BLaER1 treated with 17β-estradiol and CSF1 and Interleukin-3, amounts not matched to agents 10 nM and 100 nM (cell line): Measurements from ENCODE around the gene MRPS23.

Source experiments
- H3K27ac ChIP-seq, 11 experiments: shearing (Covaris generic); formaldehyde crosslinking; 2 replicates each; pipeline ENCODE4 v1.8.1; 2022
- H3K27me3 ChIP-seq, 11 experiments: shearing (Covaris generic); formaldehyde crosslinking; 2 replicates each; pipeline ENCODE4 v1.8.1; 2022
- H3K36me3 ChIP-seq, 11 experiments: shearing (Covaris generic); formaldehyde crosslinking; 2 replicates each; pipeline ENCODE4 v1.8.1; 2022
- H3K4me1 ChIP-seq, 10 experiments: shearing (Covaris generic); formaldehyde crosslinking; 2 replicates each; pipeline ENCODE4 v1.8.1; 2022
- H3K4me2 ChIP-seq, 11 experiments: shearing (Covaris generic); formaldehyde crosslinking; 2 replicates each; pipeline ENCODE4 v1.8.1; 2022
- H3K4me3 ChIP-seq, 10 experiments: shearing (Covaris generic); formaldehyde crosslinking; 2 replicates each; pipeline ENCODE4 v1.8.1; 2022
- H3K9ac ChIP-seq, 11 experiments: shearing (Covaris generic); formaldehyde crosslinking; 2 replicates each; pipeline ENCODE4 v1.8.1; 2022
- H3K9me3 ChIP-seq, 11 experiments: shearing (Covaris generic); formaldehyde crosslinking; replicated peaks in 1 of 11; 2 replicates each; pipeline ENCODE4 v1.8.1; 2022
- H4K20me1 ChIP-seq, 11 experiments: shearing (Covaris generic); formaldehyde crosslinking; 2 replicates each; pipeline ENCODE4 v1.8.1; 2022
- Cebpa-rat ChIP-seq, 11 experiments: shearing (Covaris generic); IDR thresholded peaks; 2 replicates each; pipeline ENCODE4 v1.8.1; 2022

Gene MRPS23

GRCh38 chr17:57842280-57842679 lies 7.6 kb downstream of the MRPS23 start:
- Histone ChIP-seq H3K9me3 (no peaks in the 10 kb centered on the region), H3K4me3 (no peak overlapping the region), H3K36me3 (peaks cover 77 to 94% (median 89%) of the 10 kb centered on the region in 11 experiments), H3K27ac (no peak overlapping the region), H3K27me3 (no peaks in the 10 kb centered on the region), H3K4me2 (no peak overlapping the region), H4K20me1 (peaks cover 0 to 40% (median 27%) of the 10 kb centered on the region in 11 experiments; a peak in 14 of 22 replicates), H3K9ac (no peak overlapping the region), H3K4me1 (peaks cover 0 to 5% (median 0%) of the 10 kb centered on the region in 10 experiments; a peak in 1 of 20 replicates)
- no peak for TF ChIP-seq Cebpa-rat (IDR thresholded peaks at IDR 0.05)

DNA sequence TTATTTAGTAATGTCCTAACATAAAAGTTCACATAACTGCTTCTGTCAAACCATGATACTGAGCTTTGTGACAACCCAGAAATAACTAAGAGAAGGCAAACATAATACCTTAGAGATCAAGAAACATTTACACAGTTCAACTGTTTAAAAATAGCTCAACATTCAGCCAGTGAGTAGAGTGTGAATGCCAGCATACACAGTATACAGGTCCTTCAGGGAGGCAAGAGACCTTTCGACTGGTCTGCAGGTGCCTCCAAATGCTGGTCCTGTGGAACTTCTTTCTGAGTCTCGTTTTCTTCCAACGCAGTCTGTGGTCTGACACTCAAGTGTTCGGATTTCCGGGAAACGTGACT lies 10.3 kb downstream of the MRPS23 start:
- Histone ChIP-seq H3K36me3 (peaks cover 64 to 83% (median 75%) of the 10 kb centered on the region in 11 experiments), H3K27me3 (no peaks in the 10 kb centered on the region), H3K27ac (no peak overlapping the region), H3K9me3 (no peaks in the 10 kb centered on the region), H3K4me3 (no peak overlapping the region), H3K4me2 (no peak overlapping the region), H4K20me1 (peaks cover 0 to 33% (median 24%) of the 10 kb centered on the region in 11 experiments; a peak in 14 of 22 replicates), H3K4me1 (peaks cover 0 to 7% (median 3%) of the 10 kb centered on the region in 10 experiments; a peak in 13 of 20 replicates), H3K9ac (no peak overlapping the region)
- no peak for TF ChIP-seq Cebpa-rat (IDR thresholded peaks at IDR 0.05)

- Histone ChIP-seq H3K27me3 (no peaks in the 10 kb centered on the region), H3K27ac (no peak overlapping the region), H3K9me3 (no peaks in the 10 kb centered on the region), H3K4me2 (no peak overlapping the region), H3K9ac (no peak overlapping the region), H3K4me3 (no peak overlapping the region), H3K4me1 (peaks cover 0 to 12% (median 8%) of the 10 kb centered on the region in 10 experiments; a peak in 17 of 20 replicates), H4K20me1 (peaks cover 0 to 33% (median 25%) of the 10 kb centered on the region in 11 experiments; a peak in 14 of 22 replicates), H3K36me3 (peaks cover 61 to 78% (median 70%) of the 10 kb centered on the region in 11 experiments)
- no peak for TF ChIP-seq Cebpa-rat (IDR thresholded peaks at IDR 0.05)
These were observed 10.8 kb downstream of the MRPS23 start for GRCh38 chr17:57838857-57839570.

DNA sequence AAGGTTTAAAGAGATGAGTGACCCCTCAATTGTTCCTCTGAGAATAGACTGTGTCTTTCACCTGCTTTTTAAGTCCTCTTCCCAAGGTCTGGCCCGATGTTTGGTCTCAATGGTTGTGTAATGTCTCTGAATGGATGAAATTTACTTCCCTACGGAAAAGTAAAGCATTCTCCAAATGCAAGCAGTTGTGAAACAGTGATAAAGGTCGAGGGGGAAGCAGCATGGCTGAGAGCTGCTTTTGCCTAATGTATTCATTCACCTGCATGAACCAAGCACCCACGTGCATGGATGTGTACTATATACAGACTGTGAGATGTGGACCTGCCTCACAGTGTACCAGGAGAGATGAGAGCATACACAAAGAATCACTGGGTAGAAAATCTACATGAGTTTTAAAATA lies 11.4 kb downstream of the MRPS23 start:
- H3K4me3 ChIP-seq: no peak overlapping the region
- peaks cover 0 to 18% (median 14%) of the 10 kb centered on the region in 10 experiments; a peak in 18 of 20 replicates for H3K4me1 ChIP-seq
- H3K9ac ChIP-seq: no peak overlapping the region
- no peak for TF ChIP-seq Cebpa-rat (IDR thresholded peaks at IDR 0.05)
- H3K27me3 ChIP-seq: no peaks in the 10 kb centered on the region
- H3K4me2 ChIP-seq: no peak overlapping the region
- H3K27ac ChIP-seq: no peak overlapping the region
- H3K36me3 ChIP-seq: peaks cover 58 to 74% (median 65%) of the 10 kb centered on the region in 11 experiments
- no peaks in the 10 kb centered on the region for H3K9me3 ChIP-seq
- H4K20me1 ChIP-seq: peaks cover 0 to 33% (median 22%) of the 10 kb centered on the region in 11 experiments; a peak in 14 of 22 replicates

DNA sequence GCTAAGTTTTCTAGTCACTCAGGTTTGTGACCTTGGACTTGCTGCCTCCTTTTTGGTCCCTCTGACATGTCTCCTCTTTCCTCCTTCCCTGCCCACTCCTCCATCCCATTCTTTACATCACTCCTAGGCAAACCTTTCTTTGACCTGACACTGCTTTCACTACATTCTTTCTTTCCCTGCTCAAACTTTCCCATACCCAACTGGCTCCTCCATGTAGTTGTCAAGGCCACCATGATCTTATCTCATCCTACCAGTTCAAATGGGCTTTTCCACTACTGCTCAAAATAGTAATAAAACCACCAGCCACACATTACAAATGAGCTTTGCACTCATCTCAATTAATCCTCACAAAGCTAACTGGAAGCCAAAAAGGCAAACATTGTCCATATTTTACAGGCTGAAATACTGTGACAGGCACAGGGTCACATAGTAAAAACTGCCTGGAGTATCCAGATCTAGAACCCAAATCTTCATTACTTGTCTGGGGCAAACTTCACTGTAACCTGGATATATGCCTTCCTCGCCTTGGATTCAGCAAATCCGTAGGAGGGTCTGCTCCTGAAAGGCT lies 14.4 kb downstream of the MRPS23 start:
- H3K4me2 ChIP-seq: no peak overlapping the region
- H4K20me1 ChIP-seq: peaks cover 0 to 15% (median 0%) of the 10 kb centered on the region in 11 experiments; a peak in 4 of 22 replicates
- no peak overlapping the region for H3K9ac ChIP-seq
- H3K27ac ChIP-seq: peak overlapping the region in 2 of 11 experiments; percentile 92 to 93; a peak in 2 of 22 replicates
- H3K9me3 ChIP-seq: no peaks in the 10 kb centered on the region
- H3K4me3 ChIP-seq: no peak overlapping the region
- H3K27me3 ChIP-seq: no peaks in the 10 kb centered on the region
- H3K4me1 ChIP-seq: peaks cover 17 to 46% (median 40%) of the 10 kb centered on the region in 10 experiments
- TF ChIP-seq Cebpa-rat (IDR thresholded peaks at IDR 0.05): no peak
- H3K36me3 ChIP-seq: peaks cover 36 to 44% (median 38%) of the 10 kb centered on the region in 11 experiments

DNA sequence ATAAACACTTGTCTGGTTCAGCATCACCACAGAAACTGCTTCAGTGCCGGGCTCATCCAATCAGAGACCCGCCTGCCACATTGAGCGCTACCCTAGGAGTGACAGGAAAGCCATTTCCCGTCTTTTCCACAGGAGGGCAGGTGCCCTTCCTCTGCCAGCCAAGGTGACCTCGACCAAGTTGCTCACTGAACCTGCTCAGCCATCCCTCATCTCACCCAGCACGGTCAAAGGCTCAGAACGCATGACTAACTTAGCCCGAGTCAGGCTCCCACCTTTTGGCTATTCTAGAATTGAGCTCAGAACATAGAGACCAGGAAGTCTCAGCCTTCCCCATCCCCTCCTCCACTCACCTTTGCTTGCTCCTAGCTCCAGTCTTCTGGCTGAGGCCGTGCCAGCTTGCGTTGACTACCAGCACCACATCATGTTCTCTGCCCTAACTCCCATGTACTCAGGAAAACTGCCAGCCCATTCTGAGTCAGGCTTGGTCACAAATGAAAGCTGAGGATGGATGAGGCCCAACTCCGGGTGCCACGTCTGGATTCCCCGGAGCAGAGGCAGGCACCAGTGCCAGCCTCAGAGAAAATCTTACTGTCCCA lies 15.6 kb downstream of the MRPS23 start:
- H3K27ac ChIP-seq: peak overlapping the region in 7 of 11 experiments; percentile 80 to 93 (median 87); a peak in 13 of 22 replicates
- peaks cover 0 to 15% (median 0%) of the 10 kb centered on the region in 11 experiments; a peak in 4 of 22 replicates for H4K20me1 ChIP-seq
- no peaks in the 10 kb centered on the region for H3K27me3 ChIP-seq
- no peak for TF ChIP-seq Cebpa-rat (IDR thresholded peaks at IDR 0.05)
- H3K4me1 ChIP-seq: peaks cover 17 to 47% (median 41%) of the 10 kb centered on the region in 10 experiments
- H3K36me3 ChIP-seq: peaks cover 24 to 32% (median 26%) of the 10 kb centered on the region in 11 experiments
- H3K4me3 ChIP-seq: no peak overlapping the region
- H3K9ac ChIP-seq: peak overlapping the region in 8 of 11 experiments; percentile 66 to 84 (median 77); a peak in 9 of 22 replicates
- H3K9me3 ChIP-seq: no peaks in the 10 kb centered on the region
- peak overlapping the region in 10 of 11 experiments; percentile 68 to 93 (median 84); a peak in 18 of 22 replicates for H3K4me2 ChIP-seq

- TF ChIP-seq Cebpa-rat (IDR thresholded peaks at IDR 0.05): peak in 8 of 11 experiments; percentile 47 to 96 (median 83); a peak in 11 of 22 replicates
These were observed 16.5 kb downstream of the MRPS23 start for GRCh38 chr17:57833179-57833939.

More at GRCh38 chr17:57833179-57833939, 16.5 kb downstream of the MRPS23 start:
- Histone ChIP-seq H3K9ac (peak overlapping the region; percentile 43 to 84 (median 77); a peak in 21 of 22 replicates), H3K27ac (peak overlapping the region in 9 of 11 experiments; percentile 64 to 93 (median 86); a peak in 19 of 22 replicates), H4K20me1 (peaks cover 0 to 7% (median 0%) of the 10 kb centered on the region in 11 experiments; a peak in 3 of 22 replicates), H3K4me2 (peak overlapping the region; percentile 68 to 93 (median 86)), H3K27me3 (no peaks in the 10 kb centered on the region), H3K4me1 (peaks cover 17 to 53% (median 44%) of the 10 kb centered on the region in 10 experiments), H3K36me3 (peaks cover 16 to 23% (median 17%) of the 10 kb centered on the region in 11 experiments; a peak in 21 of 22 replicates), H3K9me3 (no peaks in the 10 kb centered on the region), H3K4me3 (peak overlapping the region; percentile 42 to 64 (median 51); a peak in 17 of 20 replicates)
